PC-9 (cell line): Measurements from ENCODE around the gene ZBTB7C. TPM values are rescaled to one million over a fixed set of nuclear protein-coding genes. Genes with fewer than 3 reads are reported as not detected.

Experiments
- BruUV-seq: library from RNA; stranded (reverse); fragments of 400-500 nt; replicated peaks from 2 replicates; lab custom pipeline; 2021; lab: Mats Ljungman, UMichigan
- CTCF ChIA-PET: fragments of 300-600 bp; sonication (Branson Sonifier 250); formaldehyde crosslinking; loops from one replicate; lab custom pipeline; 2022; ENCODE audit warnings: antibody characterized with exemption; lab: Charles Lee
- POLR2A ChIA-PET: fragments of 300-600 bp; sonication (Branson Sonifier 250); formaldehyde crosslinking; loops from one replicate; lab custom pipeline; 2022; ENCODE audit warnings: antibody characterized with exemption; ENCODE audit not compliant: unreplicated experiment; lab: Charles Lee
- DNase-seq, 2 experiments: peaks; one replicate each; pipeline versions ENCODE4 v3.0.0 to v3.0.0-alpha.2; 2015 to 2022; ENCODE audit warnings: mixed read lengths in 1 of 2
- H2AFZ ChIP-seq: fragments of 200-600 bp; sonication (generic); 2 replicates; pipeline ENCODE4 v1.8.1; 2017; ENCODE audit warnings: antibody characterized with exemption
- H3F3A ChIP-seq: fragments of 200-600 bp; sonication (generic); 2 replicates; pipeline ENCODE4 v1.8.1; 2017; ENCODE audit warnings: antibody characterized with exemption, mild to moderate bottlenecking, low read depth; ENCODE audit not compliant: insufficient read depth
- H3K27ac ChIP-seq: fragments of 200-600 bp; sonication (generic); 2 replicates; pipeline ENCODE4 v1.6.1; 2016; ENCODE audit warnings: mixed run types
- H3K27me3 ChIP-seq: fragments of 200-600 bp; sonication (generic); 2 replicates; pipeline ENCODE4 v1.6.1; 2016; ENCODE audit warnings: low read depth, mixed run types; ENCODE audit not compliant: insufficient read depth
- H3K36me3 ChIP-seq: fragments of 200-600 bp; sonication (generic); 2 replicates; pipeline ENCODE4 v1.6.1; 2016; ENCODE audit warnings: low read depth, mixed run types
- H3K4me1 ChIP-seq: fragments of 200-600 bp; sonication (generic); replicated peaks from 2 replicates; pipeline ENCODE4 v1.6.1; 2016; ENCODE audit warnings: mixed run types; ENCODE audit not compliant: insufficient read depth
- H3K4me2 ChIP-seq: fragments of 200-600 bp; sonication (generic); 2 replicates; pipeline ENCODE4 v1.6.1; 2017; ENCODE audit warnings: mixed run types
- H3K4me3 ChIP-seq: fragments of 200-600 bp; sonication (generic); 2 replicates; pipeline ENCODE4 v1.6.1; 2016; ENCODE audit warnings: mixed run types
- H3K79me2 ChIP-seq: fragments of 200-600 bp; sonication (generic); 2 replicates; pipeline ENCODE4 v1.6.1; 2017; ENCODE audit warnings: low read depth, mixed run types
- H3K9me2 ChIP-seq: fragments of 200-600 bp; sonication (generic); 2 replicates; pipeline ENCODE4 v1.8.1; 2017; ENCODE audit warnings: mild to moderate bottlenecking; ENCODE audit not compliant: insufficient read depth
- H3K9me3 ChIP-seq: fragments of 200-600 bp; sonication (generic); 2 replicates; pipeline ENCODE4 v1.8.1; 2016; ENCODE audit warnings: low read depth; ENCODE audit not compliant: insufficient read depth
- H4K20me1 ChIP-seq: fragments of 200-600 bp; sonication (generic); 2 replicates; pipeline ENCODE4 v1.8.1; 2017; ENCODE audit not compliant: insufficient read depth
- CTCF ChIP-seq: fragments of 200-600 bp; sonication (generic); conservative IDR thresholded peaks from 2 replicates; pipeline ENCODE4 v1.6.1; 2017; ENCODE audit warnings: mixed run types, antibody characterized with exemption, mild to moderate bottlenecking, moderate library complexity
- EZH2 ChIP-seq: fragments of 200-600 bp; sonication (generic); IDR thresholded peaks from 2 replicates; pipeline ENCODE4 v1.8.0; 2017; ENCODE audit warnings: antibody characterized with exemption, low read depth
- intact Hi-C: fragments of 100-400 bp; cut with micrococcal nuclease; formaldehyde crosslinking; loops from one replicate; pipeline ENCODE4 v1.10.0; 2022; ENCODE audit not compliant: unreplicated experiment
- total RNA-seq: library from RNA; stranded (reverse); gene quantifications from 2 replicates; pipeline ENCODE4 v1.2.3, GENCODE V29; 2021

The ZBTB7C gene
- total RNA-seq, 1 experiment from 2014 or later = not detected

- DNase-seq = no peak
- Histone ChIP-seq H3K36me3 (no peaks in the 10 kb centered on the region), H2AFZ (no peak overlapping the region), H3K9me3 (no peaks in the 10 kb centered on the region), H3K27me3 (no peaks in the 10 kb centered on the region), H3K4me2 (no peak overlapping the region), H3K4me3 (no peak overlapping the region), H3F3A (no peaks in the 10 kb centered on the region), H3K79me2 (no peaks in the 10 kb centered on the region), H4K20me1 (no peaks in the 10 kb centered on the region), H3K9me2 (no peaks in the 10 kb centered on the region), H3K4me1 (peaks cover 20% of the 10 kb centered on the region), H3K27ac (no peak overlapping the region)
- ChIA-PET POLR2A (no interaction called here), CTCF (no interaction called here)
- intact Hi-C loops = no loop called here
- no TSS peak for BruUV-seq
- TF ChIP-seq EZH2 (no peak), CTCF (no peak)
Measured at GRCh38 chr18:48249854-48250253, 159.3 kb downstream of the ZBTB7C start.

GRCh38 chr18:48244530-48244929, 164.7 kb downstream of the ZBTB7C start:
- Histone ChIP-seq H2AFZ (no peak overlapping the region), H3K27me3 (no peaks in the 10 kb centered on the region), H3K9me2 (no peaks in the 10 kb centered on the region), H3F3A (peaks cover 2% of the 10 kb centered on the region), H3K79me2 (no peaks in the 10 kb centered on the region), H3K4me3 (no peak overlapping the region), H3K9me3 (0 out of 2 replicates have a peak, but pooled peaks cover 7% of the 10 kb centered on the region), H4K20me1 (no peaks in the 10 kb centered on the region), H3K27ac (no peak overlapping the region), H3K36me3 (no peaks in the 10 kb centered on the region), H3K4me2 (no peak overlapping the region), H3K4me1 (peaks cover 13% of the 10 kb centered on the region)
- POLR2A ChIA-PET = no interaction called here
- TF ChIP-seq EZH2 (no peak), CTCF (no peak)
- intact Hi-C loops = no loop called here
- CTCF ChIA-PET = no interaction called here
- no peak for DNase-seq
- BruUV-seq = no TSS peak

GRCh38 chr18:48238636-48239035, 170.5 kb downstream of the ZBTB7C start:
- H3K4me2 ChIP-seq = peak overlapping the region; percentile 85
- peak overlapping the region; percentile 65 for H2AFZ ChIP-seq
- peaks cover 18% of the 10 kb centered on the region; the same call in 1 of the 2 replicates for H3K9me3 ChIP-seq
- ChIA-PET CTCF (no interaction called here), POLR2A (interaction anchor here (0.6 kb wide), 1 partner anchor 420 kb away, joined by 3 read pairs; no protein-coding TSS in a partner anchor)
- no peaks in the 10 kb centered on the region for H3K79me2 ChIP-seq
- H3K27ac ChIP-seq = peak overlapping the region; percentile 99
- DNase-seq = peak; percentile 43 to 86
- TF ChIP-seq EZH2 (no peak), CTCF (no peak)
- intact Hi-C loops = loop anchor here (10.0 kb wide), 1 partner anchor 176 kb away; no protein-coding TSS in a partner anchor
- peaks cover 49% of the 10 kb centered on the region for H3K4me1 ChIP-seq
- no peaks in the 10 kb centered on the region for H3K27me3 ChIP-seq
- no peaks in the 10 kb centered on the region for H3K9me2 ChIP-seq
- no TSS peak for BruUV-seq
- H3F3A ChIP-seq = peaks cover 34% of the 10 kb centered on the region
- H3K4me3 ChIP-seq = peak overlapping the region; percentile 48; the same call in 1 of the 2 replicates
- H4K20me1 ChIP-seq = no peaks in the 10 kb centered on the region
- H3K36me3 ChIP-seq = no peaks in the 10 kb centered on the region
